BJ (cell line): Measurements from ENCODE around the gene PPP1R2B. TPM values are rescaled to one million over a fixed set of nuclear protein-coding genes. Genes with fewer than 3 reads are reported as not detected.

Source experiments
- CTCF ChIA-PET: fragments of 350-600 bp; formaldehyde crosslinking; extraction: SDS; loops from one replicate; lab custom pipeline; 2021; ENCODE audit warnings: antibody characterized with exemption, inconsistent platforms; lab: Yijun Ruan, JAX
- POLR2A ChIA-PET: fragments of 300-600 bp; sonication (Branson Sonifier 250); formaldehyde crosslinking; extraction: SDS; loops from one replicate; lab custom pipeline; 2021; ENCODE audit warnings: antibody characterized with exemption; lab: Charles Lee
- DNase-seq: peaks from one replicate; pipeline ENCODE4 v3.0.0-alpha.2; 2011; ENCODE audit warnings: low read depth
- H3K27me3 ChIP-seq: 2 replicates; pipeline ENCODE4 v1.6.0; 2011; ENCODE audit warnings: low read length; ENCODE audit not compliant: control insufficient read depth, insufficient read depth
- H3K36me3 ChIP-seq: 2 replicates; pipeline ENCODE4 v1.5.1; 2011; ENCODE audit warnings: low read length; ENCODE audit not compliant: control insufficient read depth, insufficient read depth
- H3K4me3 ChIP-seq: 2 replicates; pipeline ENCODE4 v1.5.1; 2011; ENCODE audit warnings: low read depth, mild to moderate bottlenecking, control low read depth, low read length
- CTCF ChIP-seq: IDR thresholded peaks from 2 replicates; pipeline ENCODE4 v1.5.1; 2011; ENCODE audit warnings: low read depth, mild to moderate bottlenecking, control low read depth, inconsistent platforms, low read length, moderate library complexity; ENCODE audit not compliant: insufficient read depth
- polyA plus RNA-seq: library from polyadenylated mRNA; depleted of rRNA; stranded (reverse); fragments of >200 nt; gene quantifications from 2 replicates; pipeline ENCODE4 v1.2.3, GENCODE V29; 2011

PPP1R2B gene
- polyA plus RNA-seq, 1 experiment: 0.06 TPM

DNA sequence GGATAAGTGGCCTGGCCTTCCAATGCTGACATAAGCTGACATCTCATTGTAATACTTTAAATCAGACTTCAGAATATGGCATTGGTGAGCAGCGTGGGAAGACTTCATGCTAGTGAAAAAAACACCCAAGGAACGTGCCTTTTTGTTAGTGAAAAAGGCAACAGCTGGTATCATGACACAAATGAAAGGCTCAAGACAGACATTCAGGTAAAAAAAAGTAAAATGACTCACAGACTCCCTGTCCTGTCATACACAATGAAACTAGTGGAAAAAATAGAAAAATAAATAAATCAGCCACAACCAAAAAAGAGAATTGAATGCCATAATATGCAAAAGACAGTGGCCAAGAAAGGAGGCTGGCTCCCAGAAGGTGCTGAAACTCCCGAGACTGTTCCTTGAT, 24.4 kb upstream of the PPP1R2B start:
- no peak overlapping the region for H3K4me3 ChIP-seq
- ChIA-PET CTCF (interaction anchor here (0.7 to 1.3 kb wide), 3 partner anchors 882 to 1147 kb away, joined by 3 to 5 read pairs (median 4); no protein-coding TSS in a partner anchor), POLR2A (no interaction called here)
- H3K27me3 ChIP-seq: no peaks in the 10 kb centered on the region
- no peak for DNase-seq
- no peaks in the 10 kb centered on the region for H3K36me3 ChIP-seq
- TF ChIP-seq CTCF: no peak

DNA sequence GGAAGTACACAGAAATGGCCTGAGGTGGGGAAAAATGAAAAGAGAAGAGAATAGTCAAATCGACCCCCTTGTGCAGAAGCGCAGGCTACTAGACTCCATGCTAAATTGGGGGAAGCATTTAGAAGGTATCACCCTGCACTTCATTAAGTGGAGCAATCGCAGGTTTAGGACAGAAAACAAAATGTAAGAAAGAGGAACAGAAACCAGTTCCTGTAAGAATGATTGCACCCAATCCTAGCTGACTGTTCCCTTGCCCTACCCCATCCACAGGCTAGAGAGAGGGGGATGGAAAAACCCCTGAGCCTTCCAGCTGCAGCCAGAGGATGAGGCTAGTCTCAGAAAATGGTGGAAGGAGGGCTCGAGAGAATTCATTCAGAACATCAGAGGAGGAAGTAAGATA, 23.9 kb upstream of the PPP1R2B start:
- Histone ChIP-seq H3K4me3 (no peak overlapping the region), H3K36me3 (no peaks in the 10 kb centered on the region), H3K27me3 (no peaks in the 10 kb centered on the region)
- DNase-seq: no peak
- CTCF ChIA-PET: interaction anchor here (0.7 to 1.3 kb wide), 3 partner anchors 882 to 1686 kb away, joined by 3 to 4 read pairs (median 4); no protein-coding TSS in a partner anchor
- POLR2A ChIA-PET: no interaction called here
- no peak for TF ChIP-seq CTCF

DNA sequence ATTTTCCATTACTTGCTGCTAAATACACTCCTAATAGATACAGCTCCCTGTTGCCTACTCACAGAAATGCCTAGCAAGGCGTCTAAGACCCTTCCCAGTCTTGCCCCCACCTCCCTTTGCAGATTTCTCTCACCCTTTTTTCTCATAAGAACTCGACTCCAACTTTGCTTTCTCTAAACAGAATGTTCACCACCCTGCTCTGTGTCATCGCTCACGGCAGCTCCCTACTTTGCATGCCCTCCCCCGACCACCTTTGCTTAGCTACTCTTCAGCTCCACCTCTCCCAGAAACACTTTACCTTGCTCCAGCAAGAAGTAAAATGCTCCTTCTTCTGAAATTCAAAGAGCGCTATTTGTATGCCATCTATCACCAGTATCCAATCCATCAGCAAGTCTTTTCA, 15.2 kb upstream of the PPP1R2B start:
- ChIA-PET CTCF (interaction anchor here (1.8 kb wide), 1 partner anchor 297 kb away, joined by 3 read pairs; no protein-coding TSS in a partner anchor), POLR2A (no interaction called here)
- DNase-seq: no peak
- no peaks in the 10 kb centered on the region for H3K27me3 ChIP-seq
- no peak for TF ChIP-seq CTCF
- no peaks in the 10 kb centered on the region for H3K36me3 ChIP-seq
- H3K4me3 ChIP-seq: no peak overlapping the region

DNA sequence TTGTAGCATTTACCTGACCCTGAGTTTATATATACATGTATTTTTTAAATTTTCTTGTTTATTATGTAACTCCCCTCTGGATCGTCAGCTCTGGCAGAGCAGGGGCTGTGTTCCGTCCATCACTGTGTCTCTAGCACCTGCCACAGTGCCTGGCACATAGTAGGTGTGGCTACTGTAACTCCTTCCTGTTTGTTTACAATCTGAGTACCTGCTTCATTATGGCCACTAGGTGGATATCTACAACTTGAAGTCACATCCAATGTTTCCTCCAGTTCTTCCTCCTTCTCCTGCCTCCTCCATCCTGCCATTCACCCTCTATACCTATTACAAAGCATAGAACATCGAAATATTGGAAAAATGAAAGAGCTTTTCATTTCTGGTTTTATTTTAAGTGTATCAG, 14.2 kb upstream of the PPP1R2B start:
- Histone ChIP-seq H3K4me3 (no peak overlapping the region), H3K36me3 (no peaks in the 10 kb centered on the region), H3K27me3 (no peaks in the 10 kb centered on the region)
- CTCF ChIA-PET: interaction anchor here (1.8 kb wide), 1 partner anchor 296 kb away, joined by 3 read pairs; no protein-coding TSS in a partner anchor
- no peak for TF ChIP-seq CTCF
- no peak for DNase-seq
- POLR2A ChIA-PET: no interaction called here

DNA sequence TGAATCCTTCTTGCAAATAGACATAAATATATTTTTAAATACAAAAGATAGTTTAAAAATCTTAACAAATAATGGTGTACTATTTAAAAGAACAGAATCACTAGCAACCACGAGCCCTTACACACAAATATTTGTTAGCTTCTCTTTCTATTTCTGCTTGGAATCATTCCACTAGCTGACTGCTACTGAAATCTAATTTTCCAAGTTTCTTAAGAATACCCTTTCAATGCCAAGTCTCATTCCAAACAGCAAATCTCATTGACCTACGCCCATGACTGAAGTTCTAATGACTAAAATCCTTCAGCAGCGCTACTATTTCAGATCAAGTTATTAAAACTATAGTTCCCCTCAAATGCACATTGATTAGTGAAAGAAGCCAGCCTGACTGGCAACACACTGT, 13.2 kb upstream of the PPP1R2B start:
- TF ChIP-seq CTCF: no peak
- Histone ChIP-seq H3K36me3 (no peaks in the 10 kb centered on the region), H3K4me3 (no peak overlapping the region), H3K27me3 (no peaks in the 10 kb centered on the region)
- ChIA-PET CTCF (no interaction called here), POLR2A (no interaction called here)
- DNase-seq: no peak
